HEK293T (cell line): ENCODE data around the gene PAN2.

Source experiments
- CTCF ChIA-PET: fragments of 350-600 bp; formaldehyde crosslinking; extraction: SDS; loops from one replicate; lab custom pipeline; 2021; ENCODE audit warnings: antibody characterized with exemption, inconsistent platforms; lab: Yijun Ruan, JAX
- POLR2A ChIA-PET: fragments of 350-600 bp; formaldehyde crosslinking; extraction: SDS; loops from one replicate; lab custom pipeline; 2020; ENCODE audit warnings: antibody characterized with exemption, inconsistent platforms; lab: Yijun Ruan, JAX
- DNase-seq: peaks from one replicate; pipeline ENCODE4 v3.0.0; 2012; ENCODE audit warnings: mixed read lengths; ENCODE audit errors: extremely low spot score
- ARNT ChIP-seq: fragments of 450-650 bp; IDR thresholded peaks from 2 replicates; pipeline ENCODE4 v1.6.1; 2017; ENCODE audit warnings: mild to moderate bottlenecking
- BHLHE40 ChIP-seq: fragments of 450-650 bp; IDR thresholded peaks from 2 replicates; pipeline ENCODE4 v1.6.1; 2016; ENCODE audit warnings: mild to moderate bottlenecking, moderate library complexity, borderline replicate concordance
- CTBP1 ChIP-seq: fragments of 450-650 bp; IDR thresholded peaks from 2 replicates; pipeline ENCODE4 v1.6.1; 2016; ENCODE audit warnings: borderline replicate concordance
- ELF4 ChIP-seq: fragments of 450-650 bp; IDR thresholded peaks from 2 replicates; pipeline ENCODE4 v1.6.1; 2017; ENCODE audit warnings: antibody characterized with exemption
- FOXA1 ChIP-seq: fragments of 450-650 bp; IDR thresholded peaks from 2 replicates; pipeline ENCODE4 v1.6.1; 2016; ENCODE audit warnings: mild to moderate bottlenecking
- FOXK2 ChIP-seq: fragments of 450-650 bp; IDR thresholded peaks from 2 replicates; pipeline ENCODE4 v1.6.1; 2016; ENCODE audit warnings: mild to moderate bottlenecking
- FOXM1 ChIP-seq: fragments of 450-650 bp; IDR thresholded peaks from 2 replicates; pipeline ENCODE4 v1.6.1; 2017; ENCODE audit warnings: mild to moderate bottlenecking, borderline replicate concordance
- HDGF ChIP-seq: fragments of 450-650 bp; IDR thresholded peaks from 2 replicates; pipeline ENCODE4 v1.6.1; 2017; ENCODE audit warnings: antibody characterized with exemption, borderline replicate concordance
- L3MBTL2 ChIP-seq: fragments of 450-650 bp; conservative IDR thresholded peaks from 2 replicates; pipeline ENCODE4 v1.6.1; 2016; ENCODE audit warnings: mild to moderate bottlenecking
- LEF1 ChIP-seq: fragments of 450-650 bp; IDR thresholded peaks from 2 replicates; pipeline ENCODE4 v1.6.1; 2017; ENCODE audit warnings: mild to moderate bottlenecking, borderline replicate concordance
- NFRKB ChIP-seq: fragments of 450-650 bp; IDR thresholded peaks from 2 replicates; pipeline ENCODE4 v1.6.1; 2016; ENCODE audit warnings: mild to moderate bottlenecking, moderate library complexity
- PKNOX1 ChIP-seq: fragments of 450-650 bp; IDR thresholded peaks from 2 replicates; pipeline ENCODE4 v1.6.1; 2016
- SP1 ChIP-seq: fragments of 450-650 bp; IDR thresholded peaks from 2 replicates; pipeline ENCODE4 v1.6.1; 2017
- SUZ12 ChIP-seq: fragments of 450-650 bp; IDR thresholded peaks from 2 replicates; pipeline ENCODE4 v1.6.1; 2016; ENCODE audit warnings: mild to moderate bottlenecking
- TARDBP ChIP-seq: fragments of 450-650 bp; IDR thresholded peaks from 2 replicates; pipeline ENCODE4 v1.6.1; 2016
- ZNF384 ChIP-seq: fragments of 450-650 bp; IDR thresholded peaks from 2 replicates; pipeline ENCODE4 v1.6.1; 2016

The PAN2 gene

GRCh38 chr12:56333197-56333678 lies 562 bp downstream of the PAN2 start:
- no peak for DNase-seq
- ChIA-PET CTCF (interaction anchor here (1.4 to 1.8 kb wide), 2 partner anchors 131 to 144 kb away, joined by 4 read pairs; partner anchors contain the start of gene SMARCC2), POLR2A (interaction anchor here (0.7 to 4.1 kb wide), 25 partner anchors 9 to 145 kb away, joined by 3 to 38 read pairs (median 4); partner anchors contain the start of genes CNPY2, MIP, RNF41 and SPRYD4)
- no peak for TF ChIP-seq CTBP1
- TF ChIP-seq HDGF, result no peak

GRCh38 chr12:56332512-56333196 lies 1.1 kb downstream of the PAN2 start:
- CTCF ChIA-PET, result interaction anchor here (1.4 kb wide), 1 partner anchor 143 kb away, joined by 4 read pairs; the partner anchor contains the start of gene SMARCC2
- TF ChIP-seq ELF4, result no peak
- no peak for TF ChIP-seq SP1
- no peak for TF ChIP-seq PKNOX1
- no peak for TF ChIP-seq L3MBTL2
- no peak for TF ChIP-seq NFRKB
- TF ChIP-seq ARNT, result no peak
- no peak for TF ChIP-seq SUZ12
- no peak for TF ChIP-seq HDGF
- no peak for TF ChIP-seq BHLHE40
- no peak for TF ChIP-seq FOXA1
- TF ChIP-seq LEF1, result no peak
- no peak for TF ChIP-seq CTBP1
- no peak for TF ChIP-seq TARDBP
- no peak for TF ChIP-seq ZNF384
- TF ChIP-seq FOXM1, result no peak
- no peak for TF ChIP-seq FOXK2
- POLR2A ChIA-PET, result interaction anchor here (0.8 to 4.1 kb wide), 20 partner anchors 8 to 144 kb away, joined by 3 to 38 read pairs (median 4); partner anchors contain the start of genes CNPY2, MIP, RNF41 and SPRYD4
- no peak for DNase-seq

GRCh38 chr12:56330936-56331490 lies 2.8 kb downstream of the PAN2 start:
- TF ChIP-seq LEF1 (no peak), PKNOX1 (no peak), SUZ12 (no peak), FOXA1 (no peak), FOXK2 (no peak), SP1 (no peak), TARDBP (no peak), CTBP1 (no peak), L3MBTL2 (no peak), ARNT (no peak), HDGF (no peak), ZNF384 (no peak), BHLHE40 (no peak), ELF4 (no peak), NFRKB (no peak), FOXM1 (no peak)
- ChIA-PET POLR2A (no interaction called here), CTCF (no interaction called here)
- DNase-seq, result no peak

- ChIA-PET CTCF (no interaction called here), POLR2A (no interaction called here)
- TF ChIP-seq TARDBP (no peak), SP1 (no peak), BHLHE40 (no peak), ZNF384 (no peak), SUZ12 (no peak), NFRKB (no peak), ARNT (no peak), CTBP1 (no peak), FOXM1 (no peak), PKNOX1 (no peak)
- no peak for DNase-seq
Observed at GRCh38 chr12:56326533-56326932, 7.3 kb downstream of the PAN2 start.

- CTCF ChIA-PET, result no interaction called here
- DNase-seq, result no peak
- POLR2A ChIA-PET, result interaction anchor here (1.9 to 2.1 kb wide), 2 partner anchors 11 to 34 kb away, joined by 11 to 15 read pairs; partner anchors contain the start of genes CNPY2 and STAT2
- TF ChIP-seq ELF4, result no peak
- no peak for TF ChIP-seq L3MBTL2
- TF ChIP-seq ZNF384, result no peak
- no peak for TF ChIP-seq ARNT
- TF ChIP-seq NFRKB, result no peak
- TF ChIP-seq TARDBP, result no peak
- TF ChIP-seq FOXA1, result no peak
- TF ChIP-seq FOXK2, result no peak
- no peak for TF ChIP-seq HDGF
- no peak for TF ChIP-seq CTBP1
- TF ChIP-seq BHLHE40, result no peak
- no peak for TF ChIP-seq LEF1
Observed at GRCh38 chr12:56326126-56326525, 7.7 kb downstream of the PAN2 start.
